Cortex of kidney (tissue), 1 donor: ENCODE results near the gene ATG7.
"Not testable (repeated sequence)": the region's sequence is repeated elsewhere in the genome, so short reads cannot be mapped to it uniquely, and the experiment has no call there.

Experiments used
- DNase-seq: peaks from one replicate; lab custom pipeline; 2025; lab: John Stamatoyannopoulos, UW

The ATG7 gene

GRCh38 chr3:11251807-11252176, 20.4 kb upstream of the ATG7 start:
- DNase-seq, result no peak

GRCh38 chr3:11254876-11255275, 17.3 kb upstream of the ATG7 start:
- no peak for DNase-seq

- DNase-seq, result not testable (repeated sequence)
These were observed 16.7 kb upstream of the ATG7 start for GRCh38 chr3:11255537-11255936.

- no peak for DNase-seq
These were observed 13.2 kb upstream of the ATG7 start for GRCh38 chr3:11258958-11259357.

GRCh38 chr3:11260460-11260859, 11.7 kb upstream of the ATG7 start:
- DNase-seq, result no peak

GRCh38 chr3:11269007-11269406, 3.2 kb upstream of the ATG7 start:
- DNase-seq, result no peak

- DNase-seq, result no peak
These were observed 843 bp downstream of the ATG7 start for GRCh38 chr3:11272906-11273574.

GRCh38 chr3:11273891-11274291, 1.7 kb downstream of the ATG7 start:
- DNase-seq, result no peak

GRCh38 chr3:11274566-11275142, 2.5 kb downstream of the ATG7 start:
- DNase-seq, result no peak

GRCh38 chr3:11275926-11276325, 3.7 kb downstream of the ATG7 start:
- DNase-seq, result no peak

- no peak for DNase-seq
These were observed 4.7 kb downstream of the ATG7 start for GRCh38 chr3:11276901-11277300.

- DNase-seq, result no peak
These were observed 10.3 kb downstream of the ATG7 start for GRCh38 chr3:11282250-11283138.

- no peak for DNase-seq
These were observed 10.9 kb downstream of the ATG7 start for GRCh38 chr3:11283139-11283475.

GRCh38 chr3:11284011-11284410, 11.8 kb downstream of the ATG7 start:
- DNase-seq, result no peak

GRCh38 chr3:11285471-11285870, 13.3 kb downstream of the ATG7 start:
- DNase-seq, result no peak

GRCh38 chr3:11287404-11287803, 15.2 kb downstream of the ATG7 start:
- DNase-seq, result no peak

- DNase-seq, result no peak
These were observed 15.9 kb downstream of the ATG7 start for GRCh38 chr3:11288021-11288491.

- DNase-seq, result no peak
These were observed 16.8 kb downstream of the ATG7 start for GRCh38 chr3:11288786-11289637.

- no peak for DNase-seq
These were observed 17.7 kb downstream of the ATG7 start for GRCh38 chr3:11289864-11290263.

GRCh38 chr3:11290743-11291680, 18.8 kb downstream of the ATG7 start:
- DNase-seq, result no peak

- no peak for DNase-seq
These were observed 19.6 kb downstream of the ATG7 start for GRCh38 chr3:11291808-11292207.
